Activated CD8-positive, alpha-beta T cell treated with anti-CD3 and anti-CD28 coated beads for 36 hours (primary cell): ENCODE data around the gene LPP. TPM values are rescaled to one million over a fixed set of nuclear protein-coding genes. Genes with fewer than 3 reads are reported as not detected.

Experiments used
- ATAC-seq: fragments of 200-7000 bp; cut with Tn5 transposase; one replicate; pipeline ENCODE4 v1.10.0; 2021; ENCODE audit warnings: mild to moderate bottlenecking, moderate library complexity
- CTCF ChIA-PET: fragments of 350-600 bp; sonication (Branson Sonifier 250); formaldehyde crosslinking; loops from one replicate; lab custom pipeline; 2021; ENCODE audit warnings: antibody characterized with exemption; lab: Charles Lee
- POLR2A ChIA-PET: fragments of 350-600 bp; sonication (Branson Sonifier 250); formaldehyde crosslinking; loops from one replicate; lab custom pipeline; 2021; ENCODE audit warnings: antibody characterized with exemption; lab: Charles Lee
- DNase-seq: peaks from one replicate; pipeline ENCODE4 v3.0.0-alpha.2; 2020
- H3K27ac Mint-ChIP-seq: one replicate; pipeline ENCODE4 v1.8.0; 2021; ENCODE audit warnings: mild to moderate bottlenecking, mixed read lengths
- H3K27me3 Mint-ChIP-seq: one replicate; pipeline ENCODE4 v1.8.0; 2021; ENCODE audit warnings: mixed read lengths
- H3K36me3 Mint-ChIP-seq: one replicate; pipeline ENCODE4 v1.8.0; 2021; ENCODE audit warnings: low read depth, mixed read lengths
- H3K4me1 Mint-ChIP-seq: one replicate; pipeline ENCODE4 v1.8.0; 2021; ENCODE audit warnings: low read depth, mixed read lengths
- H3K4me3 Mint-ChIP-seq: one replicate; pipeline ENCODE4 v1.8.0; 2021; ENCODE audit warnings: mild to moderate bottlenecking, moderate library complexity, mixed read lengths
- H3K9me3 Mint-ChIP-seq: one replicate; pipeline ENCODE4 v1.8.0; 2021; ENCODE audit warnings: mixed read lengths
- intact Hi-C: fragments of 100-400 bp; cut with micrococcal nuclease; formaldehyde crosslinking; loops from one replicate; pipeline ENCODE4 v1.10.0; 2022
- total RNA-seq, 2 experiments: library from RNA; stranded (reverse); gene quantifications; one replicate each; pipeline ENCODE4 v1.2.3, GENCODE V29; 2021
- TF ChIP-seq, protein P1 (sequence below): fragments of 200-600 bp; IDR thresholded peaks from one replicate; pipeline ENCODE4 v1.8.0; 2022; ENCODE audit warnings: antibody characterized with exemption, mild to moderate bottlenecking

Gene LPP
- total RNA-seq, 2 experiments from 2014 or later = 16.4 to 22.6 TPM

- intact Hi-C loops = no loop called here
- ATAC-seq (no peak), DNase-seq (no peak)
- no peaks in the 10 kb centered on the region for H3K27me3 Mint-ChIP-seq
- H3K27ac Mint-ChIP-seq = no peak overlapping the region
- ChIA-PET CTCF (interaction anchor here (0.6 to 1.4 kb wide), 3 partner anchors 10 to 415 kb away, joined by 3 read pairs; no protein-coding TSS in a partner anchor), POLR2A (no interaction called here)
- H3K4me3 Mint-ChIP-seq = no peak overlapping the region
- H3K9me3 Mint-ChIP-seq = peaks cover 19% of the 10 kb centered on the region
- peaks cover 21% of the 10 kb centered on the region for H3K36me3 Mint-ChIP-seq
- H3K4me1 Mint-ChIP-seq = peaks cover 12% of the 10 kb centered on the region
- TF ChIP-seq, protein P1, sequence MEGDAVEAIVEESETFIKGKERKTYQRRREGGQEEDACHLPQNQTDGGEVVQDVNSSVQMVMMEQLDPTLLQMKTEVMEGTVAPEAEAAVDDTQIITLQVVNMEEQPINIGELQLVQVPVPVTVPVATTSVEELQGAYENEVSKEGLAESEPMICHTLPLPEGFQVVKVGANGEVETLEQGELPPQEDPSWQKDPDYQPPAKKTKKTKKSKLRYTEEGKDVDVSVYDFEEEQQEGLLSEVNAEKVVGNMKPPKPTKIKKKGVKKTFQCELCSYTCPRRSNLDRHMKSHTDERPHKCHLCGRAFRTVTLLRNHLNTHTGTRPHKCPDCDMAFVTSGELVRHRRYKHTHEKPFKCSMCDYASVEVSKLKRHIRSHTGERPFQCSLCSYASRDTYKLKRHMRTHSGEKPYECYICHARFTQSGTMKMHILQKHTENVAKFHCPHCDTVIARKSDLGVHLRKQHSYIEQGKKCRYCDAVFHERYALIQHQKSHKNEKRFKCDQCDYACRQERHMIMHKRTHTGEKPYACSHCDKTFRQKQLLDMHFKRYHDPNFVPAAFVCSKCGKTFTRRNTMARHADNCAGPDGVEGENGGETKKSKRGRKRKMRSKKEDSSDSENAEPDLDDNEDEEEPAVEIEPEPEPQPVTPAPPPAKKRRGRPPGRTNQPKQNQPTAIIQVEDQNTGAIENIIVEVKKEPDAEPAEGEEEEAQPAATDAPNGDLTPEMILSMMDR = no peak
These were observed 353.3 kb downstream of the LPP start for GRCh38 chr3:188507244-188507720.

GRCh38 chr3:188508454-188508853, 354.5 kb downstream of the LPP start:
- TF ChIP-seq, protein P1 = no peak
- Mint-ChIP-seq H3K4me3 (no peak overlapping the region), H3K27me3 (no peaks in the 10 kb centered on the region), H3K27ac (no peak overlapping the region), H3K9me3 (peaks cover 16% of the 10 kb centered on the region), H3K36me3 (peaks cover 19% of the 10 kb centered on the region), H3K4me1 (peaks cover 12% of the 10 kb centered on the region)
- ATAC-seq (no peak), DNase-seq (no peak)
- intact Hi-C loops = no loop called here
- ChIA-PET CTCF (no interaction called here), POLR2A (no interaction called here)

DNA sequence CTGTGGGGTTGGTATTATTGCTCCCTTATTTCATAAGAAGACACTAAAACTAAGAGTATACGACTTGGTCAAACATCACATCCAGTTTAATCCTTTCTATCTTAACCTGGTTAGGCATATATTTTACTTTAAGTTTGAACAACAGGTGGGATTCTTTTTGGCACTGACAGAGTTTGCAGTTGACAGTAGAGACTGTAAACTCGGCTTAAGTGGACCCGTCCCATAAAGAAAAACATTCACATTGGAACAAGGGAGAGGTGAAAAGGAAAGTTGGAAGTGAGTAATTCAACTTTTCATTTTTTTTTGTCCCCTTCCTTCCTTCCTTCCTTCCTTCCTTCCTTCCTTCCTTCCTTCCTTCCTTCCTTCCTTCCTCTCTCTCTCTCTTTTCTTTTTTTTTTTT, 355.4 kb downstream of the LPP start:
- DNase-seq (no peak), ATAC-seq (no peak)
- Mint-ChIP-seq H3K4me3 (no peak overlapping the region), H3K4me1 (peaks cover 12% of the 10 kb centered on the region), H3K27me3 (no peaks in the 10 kb centered on the region), H3K9me3 (peaks cover 8% of the 10 kb centered on the region), H3K27ac (no peak overlapping the region), H3K36me3 (peaks cover 10% of the 10 kb centered on the region)
- ChIA-PET CTCF (no interaction called here), POLR2A (no interaction called here)
- TF ChIP-seq, protein P1 = no peak
- intact Hi-C loops = no loop called here

- H3K9me3 Mint-ChIP-seq = peaks cover 3% of the 10 kb centered on the region
- H3K36me3 Mint-ChIP-seq = peaks cover 4% of the 10 kb centered on the region
- TF ChIP-seq, protein P1 = no peak
- no peak overlapping the region for H3K27ac Mint-ChIP-seq
- no peaks in the 10 kb centered on the region for H3K27me3 Mint-ChIP-seq
- ATAC-seq (no peak), DNase-seq (no peak)
- peaks cover 12% of the 10 kb centered on the region for H3K4me1 Mint-ChIP-seq
- intact Hi-C loops = no loop called here
- H3K4me3 Mint-ChIP-seq = no peak overlapping the region
- POLR2A ChIA-PET = no interaction called here
- CTCF ChIA-PET = no interaction called here
These were observed 356.4 kb downstream of the LPP start for GRCh38 chr3:188510366-188510765.

GRCh38 chr3:188513662-188514328, 359.8 kb downstream of the LPP start:
- DNase-seq = no peak
- POLR2A ChIA-PET = no interaction called here
- H3K4me1 Mint-ChIP-seq = peaks cover 11% of the 10 kb centered on the region
- CTCF ChIA-PET = no interaction called here
- TF ChIP-seq, protein P1 = no peak
- H3K36me3 Mint-ChIP-seq = peaks cover 3% of the 10 kb centered on the region
- H3K4me3 Mint-ChIP-seq = no peak overlapping the region
- H3K9me3 Mint-ChIP-seq = no peaks in the 10 kb centered on the region
- ATAC-seq = no peak
- H3K27ac Mint-ChIP-seq = no peak overlapping the region
- H3K27me3 Mint-ChIP-seq = no peaks in the 10 kb centered on the region
- intact Hi-C loops = no loop called here
